ENCODE measurements around the gene BLACAT1.

DNA sequence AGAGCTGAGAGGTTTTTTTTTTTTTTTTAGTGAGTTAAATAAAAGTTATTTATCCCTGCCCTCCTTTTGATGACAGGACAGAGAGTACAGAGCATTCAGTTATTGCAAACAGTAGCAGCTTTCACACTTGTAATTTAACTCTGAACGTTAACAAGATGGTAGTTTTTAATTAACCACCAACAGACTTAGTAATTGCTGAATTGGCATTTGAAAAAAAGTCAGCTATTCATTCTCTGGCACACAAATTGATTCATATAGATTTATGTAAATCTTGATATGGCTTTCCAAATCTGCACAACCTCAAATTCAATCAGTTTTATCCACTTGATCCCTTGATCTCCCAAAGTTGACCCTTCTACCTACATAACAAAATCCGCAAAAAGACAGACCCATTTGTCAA lies 34.9 kb downstream of the BLACAT1 start:
- TF ChIP-seq SMC3 (conservative IDR thresholded peaks at IDR 0.05; ENCODE audit: insufficient read depth, low read depth, low read length) (no peak), SPI1 (IDR thresholded peaks at IDR 0.05; ENCODE audit: borderline replicate concordance, low read depth, low read length) (no peak), DDX20 (tag; IDR thresholded peaks at IDR 0.05; ENCODE audit: low read depth) (no peak), NKRF (IDR thresholded peaks at IDR 0.05; ENCODE audit: borderline replicate concordance) (no peak), PURB (CRISPR knock-in tag; IDR thresholded peaks at IDR 0.05; ENCODE audit: low read depth) (no peak), BCL6 (CRISPR knock-in tag; IDR thresholded peaks at IDR 0.05) (no peak), ZNF239 (CRISPR knock-in tag; IDR thresholded peaks at IDR 0.05) (no peak), PHF20 (IDR thresholded peaks at IDR 0.05; ENCODE audit: partially characterized antibody) (no peak), SMAD2 (IDR thresholded peaks at IDR 0.05; ENCODE audit: low read depth, low read length) (no peak), SRF (CRISPR knock-in tag; IDR thresholded peaks at IDR 0.05) (no peak), TAF1 (IDR thresholded peaks at IDR 0.05; ENCODE audit: control insufficient read depth, extremely low read depth, insufficient read depth, low read length, severe bottlenecking) (no peak), SP1 (CRISPR knock-in tag; IDR thresholded peaks at IDR 0.05) (no peak)
- TF ChIP-seq, protein P1, sequence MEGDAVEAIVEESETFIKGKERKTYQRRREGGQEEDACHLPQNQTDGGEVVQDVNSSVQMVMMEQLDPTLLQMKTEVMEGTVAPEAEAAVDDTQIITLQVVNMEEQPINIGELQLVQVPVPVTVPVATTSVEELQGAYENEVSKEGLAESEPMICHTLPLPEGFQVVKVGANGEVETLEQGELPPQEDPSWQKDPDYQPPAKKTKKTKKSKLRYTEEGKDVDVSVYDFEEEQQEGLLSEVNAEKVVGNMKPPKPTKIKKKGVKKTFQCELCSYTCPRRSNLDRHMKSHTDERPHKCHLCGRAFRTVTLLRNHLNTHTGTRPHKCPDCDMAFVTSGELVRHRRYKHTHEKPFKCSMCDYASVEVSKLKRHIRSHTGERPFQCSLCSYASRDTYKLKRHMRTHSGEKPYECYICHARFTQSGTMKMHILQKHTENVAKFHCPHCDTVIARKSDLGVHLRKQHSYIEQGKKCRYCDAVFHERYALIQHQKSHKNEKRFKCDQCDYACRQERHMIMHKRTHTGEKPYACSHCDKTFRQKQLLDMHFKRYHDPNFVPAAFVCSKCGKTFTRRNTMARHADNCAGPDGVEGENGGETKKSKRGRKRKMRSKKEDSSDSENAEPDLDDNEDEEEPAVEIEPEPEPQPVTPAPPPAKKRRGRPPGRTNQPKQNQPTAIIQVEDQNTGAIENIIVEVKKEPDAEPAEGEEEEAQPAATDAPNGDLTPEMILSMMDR (IDR thresholded peaks at IDR 0.05 in 2 of 3, conservative IDR thresholded peaks at IDR 0.05 in 1 of 3; ENCODE audit: insufficient read depth in 2 of 3, low read depth in 1 of 3, low read length in 3 of 3) = no peak
- TF ChIP-seq, protein P2, sequence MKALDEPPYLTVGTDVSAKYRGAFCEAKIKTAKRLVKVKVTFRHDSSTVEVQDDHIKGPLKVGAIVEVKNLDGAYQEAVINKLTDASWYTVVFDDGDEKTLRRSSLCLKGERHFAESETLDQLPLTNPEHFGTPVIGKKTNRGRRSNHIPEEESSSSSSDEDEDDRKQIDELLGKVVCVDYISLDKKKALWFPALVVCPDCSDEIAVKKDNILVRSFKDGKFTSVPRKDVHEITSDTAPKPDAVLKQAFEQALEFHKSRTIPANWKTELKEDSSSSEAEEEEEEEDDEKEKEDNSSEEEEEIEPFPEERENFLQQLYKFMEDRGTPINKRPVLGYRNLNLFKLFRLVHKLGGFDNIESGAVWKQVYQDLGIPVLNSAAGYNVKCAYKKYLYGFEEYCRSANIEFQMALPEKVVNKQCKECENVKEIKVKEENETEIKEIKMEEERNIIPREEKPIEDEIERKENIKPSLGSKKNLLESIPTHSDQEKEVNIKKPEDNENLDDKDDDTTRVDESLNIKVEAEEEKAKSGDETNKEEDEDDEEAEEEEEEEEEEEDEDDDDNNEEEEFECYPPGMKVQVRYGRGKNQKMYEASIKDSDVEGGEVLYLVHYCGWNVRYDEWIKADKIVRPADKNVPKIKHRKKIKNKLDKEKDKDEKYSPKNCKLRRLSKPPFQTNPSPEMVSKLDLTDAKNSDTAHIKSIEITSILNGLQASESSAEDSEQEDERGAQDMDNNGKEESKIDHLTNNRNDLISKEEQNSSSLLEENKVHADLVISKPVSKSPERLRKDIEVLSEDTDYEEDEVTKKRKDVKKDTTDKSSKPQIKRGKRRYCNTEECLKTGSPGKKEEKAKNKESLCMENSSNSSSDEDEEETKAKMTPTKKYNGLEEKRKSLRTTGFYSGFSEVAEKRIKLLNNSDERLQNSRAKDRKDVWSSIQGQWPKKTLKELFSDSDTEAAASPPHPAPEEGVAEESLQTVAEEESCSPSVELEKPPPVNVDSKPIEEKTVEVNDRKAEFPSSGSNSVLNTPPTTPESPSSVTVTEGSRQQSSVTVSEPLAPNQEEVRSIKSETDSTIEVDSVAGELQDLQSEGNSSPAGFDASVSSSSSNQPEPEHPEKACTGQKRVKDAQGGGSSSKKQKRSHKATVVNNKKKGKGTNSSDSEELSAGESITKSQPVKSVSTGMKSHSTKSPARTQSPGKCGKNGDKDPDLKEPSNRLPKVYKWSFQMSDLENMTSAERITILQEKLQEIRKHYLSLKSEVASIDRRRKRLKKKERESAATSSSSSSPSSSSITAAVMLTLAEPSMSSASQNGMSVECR (CRISPR knock-in tag; IDR thresholded peaks at IDR 0.05) = no peak
